WI38 (cell line): ENCODE data around the gene HMGCR.

Source experiments
- H3K4me3 ChIP-seq: 2 replicates; pipeline ENCODE4 v1.5.1; 2011; ENCODE audit warnings: low read depth, mild to moderate bottlenecking, control low read depth, low read length
- CTCF ChIP-seq: IDR thresholded peaks from 2 replicates; pipeline ENCODE4 v1.5.1; 2012; ENCODE audit warnings: low read depth, mild to moderate bottlenecking, control low read depth, low read length

The HMGCR gene

GRCh38 chr5:75362474-75362975, 25.5 kb downstream of the HMGCR start:
- TF ChIP-seq CTCF: no peak
- no peak overlapping the region for H3K4me3 ChIP-seq

GRCh38 chr5:75363111-75363510, 26.1 kb downstream of the HMGCR start:
- TF ChIP-seq CTCF: no peak
- no peak overlapping the region for H3K4me3 ChIP-seq

GRCh38 chr5:75363726-75364495, 26.9 kb downstream of the HMGCR start:
- no peak overlapping the region for H3K4me3 ChIP-seq

GRCh38 chr5:75364571-75365280, 27.7 kb downstream of the HMGCR start:
- no peak for TF ChIP-seq CTCF
- H3K4me3 ChIP-seq: no peak overlapping the region

More at GRCh38 chr5:75363726-75364495, 26.9 kb downstream of the HMGCR start:
- TF ChIP-seq CTCF: no peak

GRCh38 chr5:75365740-75366139, 28.7 kb downstream of the HMGCR start:
- TF ChIP-seq CTCF: no peak
- H3K4me3 ChIP-seq: no peak overlapping the region

GRCh38 chr5:75366787-75367186, 29.8 kb downstream of the HMGCR start:
- no peak for TF ChIP-seq CTCF
- H3K4me3 ChIP-seq: no peak overlapping the region

- TF ChIP-seq CTCF: no peak
- no peak overlapping the region for H3K4me3 ChIP-seq
Observed at GRCh38 chr5:75367401-75367800, 30.4 kb downstream of the HMGCR start.
